Measurements from ENCODE around the gene EEF1AKMT2. TPM values are rescaled to one million over a fixed set of nuclear protein-coding genes. Genes with fewer than 3 reads are reported as not detected.

The EEF1AKMT2 gene
- total and polyA plus RNA-seq, 10 donors, result 15.3 to 27.1 (median 17.2) TPM

- peak overlapping the region in 2 of 8 donors; percentile 8 to 59 for H3K4me3 ChIP-seq
- TF ChIP-seq POLR2AphosphoS5 (IDR thresholded peaks at IDR 0.05) (peak in 2 of 3 donors; percentile 42 to 83), POLR2A (IDR thresholded peaks at IDR 0.05) (no peak)
- H3K9me3 ChIP-seq, result no peaks in the 10 kb centered on the region
- H3K4me1 ChIP-seq, result peaks cover 91 to 100% (median 100%) of the 10 kb centered on the region in 6 donors
- 34 to 56% (median 38%) methylated on average over 11 to 12 of the region's 12 CpGs for WGBS, 5 donors
- intact Hi-C loops (cut with DNase I; ENCODE audit: low total_unique reads), result loop anchor here (10.0 kb wide), 1 partner anchor 53 kb away; no protein-coding TSS in a partner anchor
- H3K27ac ChIP-seq, result peak overlapping the region; percentile 75 to 95 (median 92)
- DNase-seq, result peak; percentile 85
- no peaks in the 10 kb centered on the region for H3K27me3 ChIP-seq (replicated peaks in 1 of 7)
- H3K36me3 ChIP-seq, result peaks cover 0 to 7% (median 0%) of the 10 kb centered on the region in 6 donors
Observed at GRCh38 chr10:124717911-124718741, 73.6 kb downstream of the EEF1AKMT2 start.

- H3K36me3 ChIP-seq, result peaks cover 0 to 7% (median 0%) of the 10 kb centered on the region in 6 donors
- no peak for TF ChIP-seq POLR2AphosphoS5 (IDR thresholded peaks at IDR 0.05)
- no peak for TF ChIP-seq CTCF (IDR thresholded peaks at IDR 0.05 in 8 of 11, conservative IDR thresholded peaks at IDR 0.05 in 3 of 11)
- no peak for TF ChIP-seq POLR2A (IDR thresholded peaks at IDR 0.05)
- H3K27me3 ChIP-seq (replicated peaks in 1 of 7), result no peaks in the 10 kb centered on the region
- peak; percentile 71 for DNase-seq
- H3K4me3 ChIP-seq, result peak overlapping the region in 1 of 8 donors; percentile 59
- 74 to 88% (median 79%) methylated on average over 9 of the region's 9 CpGs for WGBS, 5 donors
- intact Hi-C loops (cut with DNase I; ENCODE audit: low total_unique reads), result loop anchor here (10.0 kb wide), 1 partner anchor 52 kb away; no protein-coding TSS in a partner anchor
- H3K4me1 ChIP-seq, result peaks cover 83 to 100% (median 96%) of the 10 kb centered on the region in 6 donors
- no peaks in the 10 kb centered on the region for H3K9me3 ChIP-seq
- peak overlapping the region; percentile 35 to 95 (median 92) for H3K27ac ChIP-seq
Observed at GRCh38 chr10:124717041-124717757, 74.5 kb downstream of the EEF1AKMT2 start.

GRCh38 chr10:124716369-124716768, 75.3 kb downstream of the EEF1AKMT2 start:
- Histone ChIP-seq H3K4me1 (peaks cover 75 to 100% (median 96%) of the 10 kb centered on the region in 6 donors), H3K27me3 (replicated peaks in 1 of 7) (no peaks in the 10 kb centered on the region), H3K36me3 (peaks cover 0 to 7% (median 0%) of the 10 kb centered on the region in 6 donors), H3K27ac (peak overlapping the region; percentile 33 to 95 (median 91)), H3K4me3 (no peak overlapping the region), H3K9me3 (no peaks in the 10 kb centered on the region)
- TF ChIP-seq POLR2A (IDR thresholded peaks at IDR 0.05) (no peak), CTCF (IDR thresholded peaks at IDR 0.05 in 8 of 11, conservative IDR thresholded peaks at IDR 0.05 in 3 of 11) (no peak), POLR2AphosphoS5 (IDR thresholded peaks at IDR 0.05) (no peak)
- WGBS, 5 donors, result 88 to 92% (median 89%) methylated on average over 4 of the region's 4 CpGs
- intact Hi-C loops (cut with DNase I; ENCODE audit: low total_unique reads), result loop anchor here (10.0 kb wide), 1 partner anchor 52 kb away; no protein-coding TSS in a partner anchor
- no peak for DNase-seq

GRCh38 chr10:124715439-124715838, 76.2 kb downstream of the EEF1AKMT2 start:
- intact Hi-C loops (cut with DNase I; ENCODE audit: low total_unique reads), result loop anchor here (10.0 kb wide), 1 partner anchor 51 kb away; no protein-coding TSS in a partner anchor
- Histone ChIP-seq H3K27ac (peak overlapping the region; percentile 23 to 95 (median 91)), H3K27me3 (replicated peaks in 1 of 7) (no peaks in the 10 kb centered on the region), H3K4me3 (no peak overlapping the region), H3K9me3 (no peaks in the 10 kb centered on the region), H3K36me3 (peaks cover 0 to 7% (median 0%) of the 10 kb centered on the region in 6 donors), H3K4me1 (peaks cover 71 to 100% (median 96%) of the 10 kb centered on the region in 6 donors)
- 56 to 65% (median 59%) methylated on average over 6 of the region's 6 CpGs for WGBS, 5 donors
- DNase-seq, result peak; percentile 76
- TF ChIP-seq CTCF (IDR thresholded peaks at IDR 0.05 in 8 of 11, conservative IDR thresholded peaks at IDR 0.05 in 3 of 11) (no peak), POLR2A (IDR thresholded peaks at IDR 0.05) (no peak), POLR2AphosphoS5 (IDR thresholded peaks at IDR 0.05) (peak in 1 of 3 donors; percentile 15)
